HepG2 (cell line): ENCODE measurements around the gene PLAGL2. TPM values are rescaled to one million over a fixed set of nuclear protein-coding genes. Genes with fewer than 3 reads are reported as not detected.

ENCODE experiments used
- EP300 ChIP-seq, 3 experiments: sonication (generic) in 1 of 3; formaldehyde crosslinking in 1 of 3; IDR thresholded peaks; 2 replicates each; pipeline versions ENCODE4 v1.5.1 to v1.6.1; 2011 to 2020; ENCODE audit warnings: low read depth in 2 of 3, low read length in 2 of 3, borderline replicate concordance in 1 of 3, improper control_type of control experiment in 1 of 3, mild to moderate bottlenecking in 1 of 3, missing genetic modification reagents in 1 of 3, moderate library complexity in 1 of 3
- ETV6 ChIP-seq: sonication (generic); formaldehyde crosslinking; conservative IDR thresholded peaks from 2 replicates; pipeline ENCODE4 v1.4.0; 2020; ENCODE audit warnings: missing genetic modification reagents
- MED1 ChIP-seq: sonication (generic); formaldehyde crosslinking; IDR thresholded peaks from 2 replicates; pipeline ENCODE4 v1.4.0; 2020; ENCODE audit warnings: missing genetic modification reagents
- MIXL1 ChIP-seq: IDR thresholded peaks from 2 replicates; pipeline ENCODE4 v1.6.1; 2016
- MXI1 ChIP-seq: IDR thresholded peaks from 3 replicates; pipeline ENCODE4 v1.6.1; 2012; ENCODE audit warnings: low read depth, low read length, inconsistent platforms, borderline replicate concordance
- NFE2L2 ChIP-seq: fragments of 150-350 bp; IDR thresholded peaks from 2 replicates; pipeline ENCODE4 v1.6.1; 2014; ENCODE audit warnings: low read length
- POLR2AphosphoS2 ChIP-seq: IDR thresholded peaks from 2 replicates; pipeline ENCODE4 v1.6.1; 2011; ENCODE audit warnings: low read depth, low read length, improper control_type of control experiment
- POLR2AphosphoS5 ChIP-seq: IDR thresholded peaks from 2 replicates; pipeline ENCODE4 v1.6.1; 2012; ENCODE audit warnings: low read depth, low read length
- RBM22 ChIP-seq: fragments of 200-400 bp; formaldehyde crosslinking; optimal IDR thresholded peaks from 2 replicates; pipeline ENCODE3; 2017; ENCODE audit warnings: mild to moderate bottlenecking, low read length, moderate library complexity
- SALL1 ChIP-seq: sonication (generic); formaldehyde crosslinking; IDR thresholded peaks from 2 replicates; pipeline ENCODE4 v1.8.0; 2022; ENCODE audit warnings: mild to moderate bottlenecking, missing genetic modification reagents
- SP5 ChIP-seq: IDR thresholded peaks from 2 replicates; pipeline ENCODE4 v1.6.1; 2016; ENCODE audit warnings: low read depth, borderline replicate concordance
- TBX2 ChIP-seq: sonication (generic); formaldehyde crosslinking; IDR thresholded peaks from 2 replicates; pipeline ENCODE4 v1.5.0; 2020; ENCODE audit warnings: missing genetic modification reagents, mild to moderate bottlenecking, borderline replicate concordance
- TFDP1 ChIP-seq: IDR thresholded peaks from 2 replicates; pipeline ENCODE4 v1.6.1; 2016; ENCODE audit warnings: missing compliant biosample characterization, missing genetic modification reagents, borderline replicate concordance
- UBTF ChIP-seq: sonication (generic); formaldehyde crosslinking; IDR thresholded peaks from 2 replicates; pipeline ENCODE4 v1.4.0; 2020; ENCODE audit warnings: mild to moderate bottlenecking, missing genetic modification reagents
- ZBTB42 ChIP-seq: sonication (generic); formaldehyde crosslinking; IDR thresholded peaks from 2 replicates; pipeline ENCODE4 v1.5.0; 2020; ENCODE audit warnings: mild to moderate bottlenecking, missing genetic modification reagents
- ZFP37 ChIP-seq: sonication (generic); formaldehyde crosslinking; IDR thresholded peaks from 2 replicates; pipeline ENCODE4 v1.4.0; 2020; ENCODE audit warnings: missing genetic modification reagents, borderline replicate concordance
- ZNF503 ChIP-seq: sonication (generic); formaldehyde crosslinking; IDR thresholded peaks from 2 replicates; pipeline ENCODE4 v1.4.0; 2020; ENCODE audit warnings: missing genetic modification reagents
- polyA plus RNA-seq, 8 experiments: library from polyadenylated mRNA; depleted of rRNA in 3 of 8; stranded (reverse) in 7 of 8; unstranded in 1 of 8; fragments of >200 nt; fragmentation: Illumina TruSeq in 4 of 8; extraction: Trizol in 4 of 8; gene quantifications; 2 replicates each; pipeline versions ENCODE4 v1.2.1 to v1.2.3, GENCODE V29; 2011 to 2016; ENCODE audit warnings: low read depth in 4 of 8, missing spikeins in 1 of 8, mixed read lengths in 1 of 8; ENCODE audit not compliant: insufficient read depth in 1 of 8
- total RNA-seq, 5 experiments: library from RNA; depleted of rRNA; stranded (reverse); fragments of >200 nt; fragmentation: Illumina TruSeq; extraction: Trizol; gene quantifications; 2 replicates each; pipeline ENCODE4 v1.2.3, GENCODE V29; 2016; ENCODE audit warnings: low read depth in 1 of 5

Gene PLAGL2
- total and polyA plus RNA-seq, 2 of the 13 experiments (the other 11 are each of a cell fraction or from before 2014, with no cell fraction given), result 15.2 to 15.3 TPM

- TF ChIP-seq UBTF (CRISPR knock-in tag) (no peak), ZFP37 (CRISPR knock-in tag) (no peak), POLR2AphosphoS2 (no peak), MIXL1 (CRISPR knock-in tag) (no peak), ZBTB42 (no peak), SALL1 (CRISPR knock-in tag) (peak; percentile 69), NFE2L2 (no peak), POLR2AphosphoS5 (0 out of 2 replicates have a peak, but pooled peaks have one; percentile 18), MXI1 (peak; percentile 27; the same call in 1 of the 3 replicates), TFDP1 (CRISPR knock-in tag) (no peak), RBM22 (peak; percentile 88), SP5 (CRISPR knock-in tag) (no peak), TBX2 (CRISPR knock-in tag) (no peak), ZNF503 (CRISPR knock-in tag) (no peak), ETV6 (CRISPR knock-in tag) (no peak), MED1 (peak; percentile 17; the same call in 1 of the 2 replicates), EP300 (IDR thresholded peaks at IDR 0.05; ENCODE audit: low read depth in 2 of 2, low read length in 2 of 2) (no peak), EP300 (CRISPR knock-in tag; IDR thresholded peaks at IDR 0.05; ENCODE audit: borderline replicate concordance) (no peak)
These were observed 52.2 kb downstream of the PLAGL2 start (continued) for GRCh38 chr20:32155017-32155981.
